Measurements from ENCODE around the gene SRP9. TPM values are rescaled to one million over a fixed set of nuclear protein-coding genes. Genes with fewer than 3 reads are reported as not detected.

Gene SRP9
- polyA plus RNA-seq, 2 donors, result 129 to 158 TPM

GRCh38 chr1:225819346-225820192 is 41.9 kb downstream of the SRP9 start:
- Histone ChIP-seq H3K27me3 (ENCODE audit: control insufficient read depth in 1 of 2, insufficient read depth in 2 of 2, low read length in 2 of 2) (no peaks in the 10 kb centered on the region), H3K36me3 (ENCODE audit: control insufficient read depth in 2 of 2, insufficient read depth in 2 of 2, low read length in 1 of 2) (no peaks in the 10 kb centered on the region), H3K27ac (ENCODE audit: low read depth in 2 of 2, low read length in 1 of 2) (peak overlapping the region; percentile 5 to 45), H3K4me3 (ENCODE audit: low read depth in 1 of 2, low read length in 2 of 2) (no peak overlapping the region), H3K4me1 (ENCODE audit: control insufficient read depth in 2 of 2, insufficient read depth in 2 of 2, low read length in 1 of 2) (peaks cover 11 to 26% of the 10 kb centered on the region in 2 donors), H3K9me3 (ENCODE audit: control insufficient read depth in 2 of 2, insufficient read depth in 1 of 2, low read depth in 1 of 2, low read length in 1 of 2) (no peaks in the 10 kb centered on the region)
- 77 to 82% methylated on average over 12 of the region's 12 CpGs for WGBS, 2 donors

GRCh38 chr1:225820522-225821120 is 43.0 kb downstream of the SRP9 start:
- Histone ChIP-seq H3K9me3 (ENCODE audit: control insufficient read depth in 2 of 2, insufficient read depth in 1 of 2, low read depth in 1 of 2, low read length in 1 of 2) (no peaks in the 10 kb centered on the region), H3K36me3 (ENCODE audit: control insufficient read depth in 2 of 2, insufficient read depth in 2 of 2, low read length in 1 of 2) (no peaks in the 10 kb centered on the region), H3K27me3 (ENCODE audit: control insufficient read depth in 1 of 2, insufficient read depth in 2 of 2, low read length in 2 of 2) (no peaks in the 10 kb centered on the region), H3K4me1 (ENCODE audit: control insufficient read depth in 2 of 2, insufficient read depth in 2 of 2, low read length in 1 of 2) (peaks cover 13 to 24% of the 10 kb centered on the region in 2 donors), H3K27ac (ENCODE audit: low read depth in 2 of 2, low read length in 1 of 2) (peak overlapping the region in 1 of 2 donors; percentile 51), H3K4me3 (ENCODE audit: low read depth in 1 of 2, low read length in 2 of 2) (no peak overlapping the region)
- WGBS, 2 donors, result 67 to 72% methylated on average over 5 of the region's 5 CpGs

- no peak overlapping the region for H3K27ac ChIP-seq (ENCODE audit: low read depth in 2 of 2, low read length in 1 of 2)
- no peaks in the 10 kb centered on the region for H3K9me3 ChIP-seq (ENCODE audit: control insufficient read depth in 2 of 2, insufficient read depth in 1 of 2, low read depth in 1 of 2, low read length in 1 of 2)
- no peak overlapping the region for H3K4me3 ChIP-seq (ENCODE audit: low read depth in 1 of 2, low read length in 2 of 2)
- H3K36me3 ChIP-seq (ENCODE audit: control insufficient read depth in 2 of 2, insufficient read depth in 2 of 2, low read length in 1 of 2), result peaks cover 0 to 1% of the 10 kb centered on the region in 2 donors
- no peaks in the 10 kb centered on the region for H3K27me3 ChIP-seq (ENCODE audit: control insufficient read depth in 1 of 2, insufficient read depth in 2 of 2, low read length in 2 of 2)
- H3K4me1 ChIP-seq (ENCODE audit: control insufficient read depth in 2 of 2, insufficient read depth in 2 of 2, low read length in 1 of 2), result peaks cover 9 to 14% of the 10 kb centered on the region in 2 donors
- WGBS, 2 donors, result 81% methylated on average over 12 of the region's 12 CpGs
Measured at GRCh38 chr1:225822655-225823403, 45.2 kb downstream of the SRP9 start.

- H3K9me3 ChIP-seq (ENCODE audit: control insufficient read depth in 2 of 2, insufficient read depth in 1 of 2, low read depth in 1 of 2, low read length in 1 of 2), result no peaks in the 10 kb centered on the region
- no peaks in the 10 kb centered on the region for H3K27me3 ChIP-seq (ENCODE audit: control insufficient read depth in 1 of 2, insufficient read depth in 2 of 2, low read length in 2 of 2)
- H3K36me3 ChIP-seq (ENCODE audit: control insufficient read depth in 2 of 2, insufficient read depth in 2 of 2, low read length in 1 of 2), result peaks cover 0 to 4% of the 10 kb centered on the region in 2 donors
- 79 to 80% methylated on average over 12 of the region's 12 CpGs for WGBS, 2 donors
- H3K4me3 ChIP-seq (ENCODE audit: low read depth in 1 of 2, low read length in 2 of 2), result no peak overlapping the region
- H3K4me1 ChIP-seq (ENCODE audit: control insufficient read depth in 2 of 2, insufficient read depth in 2 of 2, low read length in 1 of 2), result peaks cover 8 to 9% of the 10 kb centered on the region in 2 donors
- H3K27ac ChIP-seq (ENCODE audit: low read depth in 2 of 2, low read length in 1 of 2), result no peak overlapping the region
Measured at GRCh38 chr1:225823811-225824261, 46.2 kb downstream of the SRP9 start.

GRCh38 chr1:225824533-225824941 is 46.9 kb downstream of the SRP9 start:
- H3K9me3 ChIP-seq (ENCODE audit: control insufficient read depth in 2 of 2, insufficient read depth in 1 of 2, low read depth in 1 of 2, low read length in 1 of 2), result no peaks in the 10 kb centered on the region
- no peaks in the 10 kb centered on the region for H3K27me3 ChIP-seq (ENCODE audit: control insufficient read depth in 1 of 2, insufficient read depth in 2 of 2, low read length in 2 of 2)
- H3K4me1 ChIP-seq (ENCODE audit: control insufficient read depth in 2 of 2, insufficient read depth in 2 of 2, low read length in 1 of 2), result peaks cover 8 to 9% of the 10 kb centered on the region in 2 donors
- peaks cover 0 to 11% of the 10 kb centered on the region in 2 donors for H3K36me3 ChIP-seq (ENCODE audit: control insufficient read depth in 2 of 2, insufficient read depth in 2 of 2, low read length in 1 of 2)
- no peak overlapping the region for H3K4me3 ChIP-seq (ENCODE audit: low read depth in 1 of 2, low read length in 2 of 2)
- 76 to 93% methylated on average over 12 of the region's 12 CpGs for WGBS, 2 donors
- H3K27ac ChIP-seq (ENCODE audit: low read depth in 2 of 2, low read length in 1 of 2), result no peak overlapping the region

- H3K36me3 ChIP-seq (ENCODE audit: control insufficient read depth in 2 of 2, insufficient read depth in 2 of 2, low read length in 1 of 2), result peaks cover 0 to 12% of the 10 kb centered on the region in 2 donors
- H3K4me3 ChIP-seq (ENCODE audit: low read depth in 1 of 2, low read length in 2 of 2), result no peak overlapping the region
- 64 to 83% methylated on average over 6 of the region's 6 CpGs for WGBS, 2 donors
- no peaks in the 10 kb centered on the region for H3K27me3 ChIP-seq (ENCODE audit: control insufficient read depth in 1 of 2, insufficient read depth in 2 of 2, low read length in 2 of 2)
- H3K27ac ChIP-seq (ENCODE audit: low read depth in 2 of 2, low read length in 1 of 2), result peak overlapping the region in 1 of 2 donors; percentile 15
- H3K4me1 ChIP-seq (ENCODE audit: control insufficient read depth in 2 of 2, insufficient read depth in 2 of 2, low read length in 1 of 2), result peaks cover 8 to 9% of the 10 kb centered on the region in 2 donors
- no peaks in the 10 kb centered on the region for H3K9me3 ChIP-seq (ENCODE audit: control insufficient read depth in 2 of 2, insufficient read depth in 1 of 2, low read depth in 1 of 2, low read length in 1 of 2)
Measured at GRCh38 chr1:225825078-225825477, 47.5 kb downstream of the SRP9 start.

GRCh38 chr1:225825607-225826007 is 48.0 kb downstream of the SRP9 start:
- H3K9me3 ChIP-seq (ENCODE audit: control insufficient read depth in 2 of 2, insufficient read depth in 1 of 2, low read depth in 1 of 2, low read length in 1 of 2), result no peaks in the 10 kb centered on the region
- H3K27ac ChIP-seq (ENCODE audit: low read depth in 2 of 2, low read length in 1 of 2), result no peak overlapping the region
- H3K4me1 ChIP-seq (ENCODE audit: control insufficient read depth in 2 of 2, insufficient read depth in 2 of 2, low read length in 1 of 2), result peaks cover 8 to 9% of the 10 kb centered on the region in 2 donors
- H3K4me3 ChIP-seq (ENCODE audit: low read depth in 1 of 2, low read length in 2 of 2), result no peak overlapping the region
- peaks cover 0 to 12% of the 10 kb centered on the region in 2 donors for H3K36me3 ChIP-seq (ENCODE audit: control insufficient read depth in 2 of 2, insufficient read depth in 2 of 2, low read length in 1 of 2)
- WGBS, 2 donors, result 51 to 67% methylated on average over 7 of the region's 7 CpGs
- no peaks in the 10 kb centered on the region for H3K27me3 ChIP-seq (ENCODE audit: control insufficient read depth in 1 of 2, insufficient read depth in 2 of 2, low read length in 2 of 2)

- H3K36me3 ChIP-seq (ENCODE audit: control insufficient read depth in 2 of 2, insufficient read depth in 2 of 2, low read length in 1 of 2), result peaks cover 0 to 18% of the 10 kb centered on the region in 2 donors
- peaks cover 6 to 9% of the 10 kb centered on the region in 2 donors for H3K4me1 ChIP-seq (ENCODE audit: control insufficient read depth in 2 of 2, insufficient read depth in 2 of 2, low read length in 1 of 2)
- no peak overlapping the region for H3K27ac ChIP-seq (ENCODE audit: low read depth in 2 of 2, low read length in 1 of 2)
- WGBS, 2 donors, result 78 to 89% methylated on average over 8 of the region's 8 CpGs
- H3K4me3 ChIP-seq (ENCODE audit: low read depth in 1 of 2, low read length in 2 of 2), result no peak overlapping the region
- H3K27me3 ChIP-seq (ENCODE audit: control insufficient read depth in 1 of 2, insufficient read depth in 2 of 2, low read length in 2 of 2), result no peaks in the 10 kb centered on the region
- no peaks in the 10 kb centered on the region for H3K9me3 ChIP-seq (ENCODE audit: control insufficient read depth in 2 of 2, insufficient read depth in 1 of 2, low read depth in 1 of 2, low read length in 1 of 2)
Measured at GRCh38 chr1:225827076-225827475, 49.5 kb downstream of the SRP9 start.

- Histone ChIP-seq H3K36me3 (ENCODE audit: control insufficient read depth in 2 of 2, insufficient read depth in 2 of 2, low read length in 1 of 2) (peaks cover 0 to 18% of the 10 kb centered on the region in 2 donors), H3K4me3 (ENCODE audit: low read depth in 1 of 2, low read length in 2 of 2) (no peak overlapping the region), H3K27me3 (ENCODE audit: control insufficient read depth in 1 of 2, insufficient read depth in 2 of 2, low read length in 2 of 2) (no peaks in the 10 kb centered on the region), H3K27ac (ENCODE audit: low read depth in 2 of 2, low read length in 1 of 2) (no peak overlapping the region), H3K4me1 (ENCODE audit: control insufficient read depth in 2 of 2, insufficient read depth in 2 of 2, low read length in 1 of 2) (peaks cover 6 to 8% of the 10 kb centered on the region in 2 donors), H3K9me3 (ENCODE audit: control insufficient read depth in 2 of 2, insufficient read depth in 1 of 2, low read depth in 1 of 2, low read length in 1 of 2) (no peaks in the 10 kb centered on the region)
- WGBS, 2 donors, result 85 to 93% methylated on average over 14 of the region's 14 CpGs
Measured at GRCh38 chr1:225828706-225829345, 51.2 kb downstream of the SRP9 start.
